HCT116 (cell line): ENCODE data around the gene SLCO2A1.

Experiments used
- RAD21 ChIP-seq: IDR thresholded peaks from 2 replicates; pipeline ENCODE4 v1.6.1; 2012; ENCODE audit warnings: low read depth, mild to moderate bottlenecking
- TF ChIP-seq, protein P1 (sequence below), 3 experiments: fragments of 200-600 bp in 1 of 3; sonication (generic) in 1 of 3; IDR thresholded peaks in 2 of 3; conservative IDR thresholded peaks in 1 of 3; 2 replicates each; pipeline ENCODE4 v1.5.1; 2012 to 2017; ENCODE audit warnings: low read depth in 2 of 3, low read length in 2 of 3, antibody characterized with exemption in 1 of 3, borderline replicate concordance in 1 of 3, control low read depth in 1 of 3, mild to moderate bottlenecking in 1 of 3, mixed read lengths in 1 of 3, mixed run types in 1 of 3, moderate library complexity in 1 of 3; ENCODE audit not compliant: insufficient read depth in 1 of 3
- TF ChIP-seq, protein P2 (sequence below): IDR thresholded peaks from 2 replicates; pipeline ENCODE4 v1.6.1; 2012

GRCh38 chr3:133937061-133937686 is 92.6 kb downstream of the SLCO2A1 start:
- no peak for TF ChIP-seq RAD21
- TF ChIP-seq, protein P1, sequence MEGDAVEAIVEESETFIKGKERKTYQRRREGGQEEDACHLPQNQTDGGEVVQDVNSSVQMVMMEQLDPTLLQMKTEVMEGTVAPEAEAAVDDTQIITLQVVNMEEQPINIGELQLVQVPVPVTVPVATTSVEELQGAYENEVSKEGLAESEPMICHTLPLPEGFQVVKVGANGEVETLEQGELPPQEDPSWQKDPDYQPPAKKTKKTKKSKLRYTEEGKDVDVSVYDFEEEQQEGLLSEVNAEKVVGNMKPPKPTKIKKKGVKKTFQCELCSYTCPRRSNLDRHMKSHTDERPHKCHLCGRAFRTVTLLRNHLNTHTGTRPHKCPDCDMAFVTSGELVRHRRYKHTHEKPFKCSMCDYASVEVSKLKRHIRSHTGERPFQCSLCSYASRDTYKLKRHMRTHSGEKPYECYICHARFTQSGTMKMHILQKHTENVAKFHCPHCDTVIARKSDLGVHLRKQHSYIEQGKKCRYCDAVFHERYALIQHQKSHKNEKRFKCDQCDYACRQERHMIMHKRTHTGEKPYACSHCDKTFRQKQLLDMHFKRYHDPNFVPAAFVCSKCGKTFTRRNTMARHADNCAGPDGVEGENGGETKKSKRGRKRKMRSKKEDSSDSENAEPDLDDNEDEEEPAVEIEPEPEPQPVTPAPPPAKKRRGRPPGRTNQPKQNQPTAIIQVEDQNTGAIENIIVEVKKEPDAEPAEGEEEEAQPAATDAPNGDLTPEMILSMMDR (IDR thresholded peaks at IDR 0.05 in 2 of 3, conservative IDR thresholded peaks at IDR 0.05 in 1 of 3; ENCODE audit: borderline replicate concordance in 1 of 3, insufficient read depth in 1 of 3, low read depth in 2 of 3, low read length in 2 of 3): no peak
- TF ChIP-seq, protein P2, sequence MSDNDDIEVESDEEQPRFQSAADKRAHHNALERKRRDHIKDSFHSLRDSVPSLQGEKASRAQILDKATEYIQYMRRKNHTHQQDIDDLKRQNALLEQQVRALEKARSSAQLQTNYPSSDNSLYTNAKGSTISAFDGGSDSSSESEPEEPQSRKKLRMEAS: no peak
